Panc1 (cell line): ENCODE data around the gene PRDM7. TPM values are rescaled to one million over a fixed set of nuclear protein-coding genes. Genes with fewer than 3 reads are reported as not detected.
A peak's percentile ranks its signal among the peaks of the same experiment; 100 is the strongest.

ENCODE experiments used
- ATAC-seq: fragments of 200-7000 bp; cut with Tn5 transposase; 2 replicates; pipeline ENCODE4 v1.9.1; 2020; ENCODE audit warnings: mild to moderate bottlenecking, moderate library complexity
- BruUV-seq: library from RNA; stranded (reverse); fragments of 400-500 nt; replicated peaks from 2 replicates; lab custom pipeline; 2021; lab: Mats Ljungman, UMichigan
- CTCF ChIA-PET: fragments of 300-600 bp; sonication (Branson Sonifier 250); formaldehyde crosslinking; loops from one replicate; lab custom pipeline; 2022; ENCODE audit warnings: antibody characterized with exemption; lab: Charles Lee
- POLR2A ChIA-PET: fragments of 300-600 bp; sonication (Branson Sonifier 250); formaldehyde crosslinking; loops from one replicate; lab custom pipeline; 2022; ENCODE audit warnings: antibody characterized with exemption; lab: Charles Lee
- DNase-seq: peaks from one replicate; pipeline ENCODE4 v3.0.0-alpha.2; 2010; ENCODE audit warnings: low read depth, low spot score
- H3K27ac ChIP-seq: 2 replicates; pipeline ENCODE4 v1.5.1; 2011; ENCODE audit warnings: mild to moderate bottlenecking, low read length, inconsistent platforms
- H3K27me3 ChIP-seq: fragments of 200-500 bp; sonication (Bioruptor generic); 2 replicates; pipeline ENCODE4 v1.6.0; 2014; ENCODE audit warnings: low read length, inconsistent platforms; ENCODE audit not compliant: control insufficient read depth, insufficient read depth
- H3K36me3 ChIP-seq: fragments of 200-500 bp; sonication (Bioruptor generic); 2 replicates; pipeline ENCODE4 v1.5.1; 2014; ENCODE audit warnings: inconsistent platforms, mild to moderate bottlenecking, low read length, moderate library complexity; ENCODE audit not compliant: control insufficient read depth, insufficient read depth
- H3K4me1 ChIP-seq: 2 replicates; pipeline ENCODE4 v1.5.1; 2011; ENCODE audit warnings: inconsistent platforms, mild to moderate bottlenecking, low read length, moderate library complexity; ENCODE audit not compliant: control insufficient read depth, insufficient read depth
- H3K4me3 ChIP-seq, 2 experiments: 2 replicates each; pipeline ENCODE4 v1.5.1; 2011 to 2012; ENCODE audit warnings: low read depth in 2 of 2, low read length in 2 of 2, mild to moderate bottlenecking in 2 of 2, inconsistent platforms in 1 of 2, moderate library complexity in 1 of 2
- H3K9me3 ChIP-seq: fragments of 200-500 bp; sonication (Bioruptor generic); 2 replicates; pipeline ENCODE4 v1.5.1; 2014; ENCODE audit warnings: low read depth, mild to moderate bottlenecking, inconsistent platforms, low read length, moderate library complexity; ENCODE audit not compliant: control insufficient read depth, insufficient read depth
- POLR2AphosphoS5 ChIP-seq: IDR thresholded peaks from 2 replicates; pipeline ENCODE4 v1.6.1; 2012; ENCODE audit warnings: mild to moderate bottlenecking, low read depth, low read length, moderate library complexity
- SIN3A ChIP-seq: IDR thresholded peaks from 2 replicates; pipeline ENCODE4 v1.6.1; 2012; ENCODE audit warnings: low read depth, mild to moderate bottlenecking, low read length, moderate library complexity, borderline replicate concordance; ENCODE audit not compliant: insufficient read depth
- TCF7L2 ChIP-seq: IDR thresholded peaks from 2 replicates; pipeline ENCODE4 v1.6.1; 2011; ENCODE audit warnings: mild to moderate bottlenecking, low read depth, low read length, inconsistent platforms
- in situ Hi-C: cut with HindIII; loops from 2 replicates; pipeline ENCODE4 v1.10.0; 2016; ENCODE audit warnings: low sequenced_read_pairs, low pct_unique_long_range_greater_than_20kb
- intact Hi-C: fragments of 100-400 bp; cut with micrococcal nuclease; formaldehyde crosslinking; loops from one replicate; pipeline ENCODE4 v1.10.0; 2022; ENCODE audit not compliant: unreplicated experiment
- total RNA-seq: library from RNA; stranded (reverse); gene quantifications from one replicate; pipeline ENCODE4 v1.2.1, GENCODE V29; 2021; ENCODE audit not compliant: unreplicated experiment
- TF ChIP-seq, protein P1 (sequence below), 2 experiments: IDR thresholded peaks; 2 replicates each; pipeline ENCODE4 v1.6.1; 2011 to 2012; ENCODE audit warnings: low read depth in 2 of 2, control low read depth in 1 of 2, low read length in 1 of 2, mild to moderate bottlenecking in 1 of 2, moderate library complexity in 1 of 2; ENCODE audit not compliant: insufficient read depth in 1 of 2

Gene PRDM7
- total RNA-seq, 1 experiment from 2014 or later = not detected

DNA sequence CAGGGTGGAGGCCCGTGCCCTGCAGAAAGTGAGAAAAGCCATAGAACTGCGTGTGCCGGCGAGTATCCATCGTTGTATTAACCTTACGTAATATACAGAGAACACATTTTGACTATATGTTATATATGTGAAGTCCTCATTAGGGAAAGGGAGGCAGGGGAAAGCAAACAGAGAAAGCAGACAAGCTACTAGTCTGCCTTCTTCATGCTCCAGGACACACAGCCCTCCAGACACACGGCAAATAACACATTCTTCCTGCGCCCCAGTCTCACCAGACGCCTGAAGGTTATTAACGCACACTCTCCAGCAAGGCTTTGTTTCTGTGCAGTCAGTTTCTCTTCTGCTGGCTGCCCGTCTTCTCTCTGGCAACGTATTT, 28.8 kb downstream of the PRDM7 start:
- POLR2A ChIA-PET = no interaction called here

GRCh38 chr16:90047714-90048346, 29.3 kb downstream of the PRDM7 start:
- DNase-seq (no peak), ATAC-seq (peak; percentile 9; the same call in 1 of the 2 replicates)
- no peaks in the 10 kb centered on the region for H3K9me3 ChIP-seq
- ChIA-PET CTCF (no interaction called here), POLR2A (no interaction called here)
- peak overlapping the region; percentile 35 to 54 for H3K4me3 ChIP-seq
- in situ Hi-C loops = no loop called here
- H3K27me3 ChIP-seq = no peaks in the 10 kb centered on the region
- H3K36me3 ChIP-seq = no peaks in the 10 kb centered on the region
- peaks cover 5% of the 10 kb centered on the region for H3K4me1 ChIP-seq
- TF ChIP-seq, protein P1, sequence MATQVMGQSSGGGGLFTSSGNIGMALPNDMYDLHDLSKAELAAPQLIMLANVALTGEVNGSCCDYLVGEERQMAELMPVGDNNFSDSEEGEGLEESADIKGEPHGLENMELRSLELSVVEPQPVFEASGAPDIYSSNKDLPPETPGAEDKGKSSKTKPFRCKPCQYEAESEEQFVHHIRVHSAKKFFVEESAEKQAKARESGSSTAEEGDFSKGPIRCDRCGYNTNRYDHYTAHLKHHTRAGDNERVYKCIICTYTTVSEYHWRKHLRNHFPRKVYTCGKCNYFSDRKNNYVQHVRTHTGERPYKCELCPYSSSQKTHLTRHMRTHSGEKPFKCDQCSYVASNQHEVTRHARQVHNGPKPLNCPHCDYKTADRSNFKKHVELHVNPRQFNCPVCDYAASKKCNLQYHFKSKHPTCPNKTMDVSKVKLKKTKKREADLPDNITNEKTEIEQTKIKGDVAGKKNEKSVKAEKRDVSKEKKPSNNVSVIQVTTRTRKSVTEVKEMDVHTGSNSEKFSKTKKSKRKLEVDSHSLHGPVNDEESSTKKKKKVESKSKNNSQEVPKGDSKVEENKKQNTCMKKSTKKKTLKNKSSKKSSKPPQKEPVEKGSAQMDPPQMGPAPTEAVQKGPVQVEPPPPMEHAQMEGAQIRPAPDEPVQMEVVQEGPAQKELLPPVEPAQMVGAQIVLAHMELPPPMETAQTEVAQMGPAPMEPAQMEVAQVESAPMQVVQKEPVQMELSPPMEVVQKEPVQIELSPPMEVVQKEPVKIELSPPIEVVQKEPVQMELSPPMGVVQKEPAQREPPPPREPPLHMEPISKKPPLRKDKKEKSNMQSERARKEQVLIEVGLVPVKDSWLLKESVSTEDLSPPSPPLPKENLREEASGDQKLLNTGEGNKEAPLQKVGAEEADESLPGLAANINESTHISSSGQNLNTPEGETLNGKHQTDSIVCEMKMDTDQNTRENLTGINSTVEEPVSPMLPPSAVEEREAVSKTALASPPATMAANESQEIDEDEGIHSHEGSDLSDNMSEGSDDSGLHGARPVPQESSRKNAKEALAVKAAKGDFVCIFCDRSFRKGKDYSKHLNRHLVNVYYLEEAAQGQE (IDR thresholded peaks at IDR 0.05; ENCODE audit: insufficient read depth in 1 of 2, low read depth in 2 of 2, low read length in 1 of 2) = no peak
- TF ChIP-seq SIN3A = no peak
- TF ChIP-seq TCF7L2 = no peak
- no peak for TF ChIP-seq POLR2AphosphoS5
- no peak overlapping the region for H3K27ac ChIP-seq
- intact Hi-C loops = no loop called here
- BruUV-seq = no TSS peak

More for the DNA sequence above, 28.8 kb downstream of the PRDM7 start:
- CTCF ChIA-PET = no interaction called here
- DNase-seq (no peak), ATAC-seq (no peak)
- no peak overlapping the region for H3K27ac ChIP-seq
- H3K4me3 ChIP-seq = no peak overlapping the region
- H3K9me3 ChIP-seq = no peaks in the 10 kb centered on the region
- H3K4me1 ChIP-seq = peaks cover 5% of the 10 kb centered on the region
- TF ChIP-seq TCF7L2 (no peak), POLR2AphosphoS5 (no peak)
- TF ChIP-seq, protein P1 (IDR thresholded peaks at IDR 0.05; ENCODE audit: insufficient read depth in 1 of 2, low read depth in 2 of 2, low read length in 1 of 2) = no peak
- no peaks in the 10 kb centered on the region for H3K27me3 ChIP-seq
- no peaks in the 10 kb centered on the region for H3K36me3 ChIP-seq
- in situ Hi-C loops = no loop called here
- intact Hi-C loops = no loop called here
- no TSS peak for BruUV-seq
